ENCODE data around the gene PRRT1B.

GRCh38 chr9:131587331-131587730 lies 42.0 kb downstream of the PRRT1B start:
- no peak for TF ChIP-seq REST (IDR thresholded peaks at IDR 0.05; ENCODE audit: insufficient read depth in 1 of 2, low read depth in 2 of 2, low read length in 2 of 2)
- no peak for TF ChIP-seq TAF1 (IDR thresholded peaks at IDR 0.05; ENCODE audit: borderline replicate concordance, insufficient read depth, low read length)
- TF ChIP-seq POLR2AphosphoS5 (IDR thresholded peaks at IDR 0.05; ENCODE audit: low read depth, low read length) = no peak
- TF ChIP-seq SIN3A (IDR thresholded peaks at IDR 0.05; ENCODE audit: borderline replicate concordance, insufficient read depth, low read length) = no peak
